Measurements from ENCODE around the gene KLHL22. TPM values are rescaled to one million over a fixed set of nuclear protein-coding genes. Genes with fewer than 3 reads are reported as not detected.

KLHL22 gene
- total RNA-seq, 5 donors from 2014 or later (not counting 1 experiment from before 2014, with no cell fraction given), result 42.0 to 57.8 (median 47.1) TPM

DNA sequence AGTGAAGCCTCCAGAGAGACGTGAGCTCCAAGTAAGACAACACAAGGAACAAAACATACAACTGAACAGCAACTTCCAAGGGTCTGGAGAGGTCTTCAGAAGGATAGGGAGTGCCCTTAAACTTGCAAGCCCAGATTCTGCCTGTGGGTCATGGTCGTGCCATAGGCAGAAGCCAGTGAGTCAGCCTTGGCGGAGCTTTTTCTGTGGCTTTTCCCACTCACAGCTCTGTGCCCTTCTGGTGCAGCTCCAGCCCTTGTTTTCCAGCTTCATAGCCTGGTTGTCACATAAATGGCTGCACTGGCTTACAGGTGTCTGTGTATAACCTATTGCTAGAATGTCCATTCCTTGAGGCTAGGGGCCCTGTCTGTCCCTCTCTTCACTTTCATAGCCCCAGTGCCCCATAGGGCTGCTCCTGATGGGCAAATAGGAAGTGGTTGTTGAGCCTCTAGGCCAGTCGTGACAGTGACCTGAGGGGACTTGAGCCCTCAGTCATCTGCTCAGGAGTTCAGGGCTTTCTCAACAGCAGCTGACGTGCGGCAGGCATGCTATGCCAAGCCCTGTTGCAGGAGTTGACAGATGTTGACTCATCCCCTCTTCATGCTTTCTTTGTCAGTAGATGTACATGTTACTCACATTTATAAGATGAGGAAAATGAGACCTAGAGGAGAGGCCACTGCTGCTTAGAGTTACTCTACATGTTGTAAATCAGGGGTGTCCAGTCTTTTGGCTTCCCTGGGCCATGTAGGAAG, 19.2 kb upstream of the KLHL22 start:
- peaks cover 24 to 84% of the 10 kb centered on the region in 2 experiments for H3K4me1 ChIP-seq (ENCODE audit: control insufficient read depth in 1 of 2, extremely low read depth in 1 of 2, insufficient read depth in 2 of 2, low read length in 2 of 2)
- Mint-ChIP-seq H3K27ac (peak overlapping the region; percentile 4 to 49), H3K36me3 (peaks cover 17% of the 10 kb centered on the region), H3K4me1 (peaks cover 79 to 85% (median 85%) of the 10 kb centered on the region in 3 donors), H3K4me3 (peak overlapping the region in 1 of 3 donors; percentile 39), H3K9me3 (no peaks in the 10 kb centered on the region), H3K27me3 (no peaks in the 10 kb centered on the region)
- H3K4me3 ChIP-seq (ENCODE audit: control insufficient read depth in 1 of 2, extremely low read depth in 1 of 2, low read length in 1 of 2), result no peak overlapping the region
- DNase-seq (no peak), ATAC-seq (replicated peaks in 1 of 4) (no peak)
- ChIA-PET POLR2A (interaction anchor here in 1 of 2 donors (0.6 kb wide), 2 partner anchors 43 to 414 kb away, joined by 3 to 4 read pairs; no protein-coding TSS in a partner anchor), CTCF (interaction anchor here in 1 of 2 donors (0.6 to 0.9 kb wide), 4 partner anchors 9 to 1399 kb away, joined by 3 to 4 read pairs (median 3); no protein-coding TSS in a partner anchor)
- H3K27ac ChIP-seq (ENCODE audit: low read length), result no peak overlapping the region
- no peaks in the 10 kb centered on the region for H3K27me3 ChIP-seq (replicated peaks in 1 of 2; ENCODE audit: control insufficient read depth in 2 of 2, extremely low read depth in 1 of 2, insufficient read depth in 2 of 2, low read length in 1 of 2)
- WGBS (ENCODE audit: insufficient coverage), result 87% methylated on average over 3 of the region's 6 CpGs
- no peaks in the 10 kb centered on the region for H3K9me3 ChIP-seq
- H3K36me3 ChIP-seq (ENCODE audit: control insufficient read depth in 2 of 2, extremely low read depth in 1 of 2, insufficient read depth in 1 of 2, low read length in 1 of 2), result peaks cover 8 to 46% of the 10 kb centered on the region in 2 donors

DNA sequence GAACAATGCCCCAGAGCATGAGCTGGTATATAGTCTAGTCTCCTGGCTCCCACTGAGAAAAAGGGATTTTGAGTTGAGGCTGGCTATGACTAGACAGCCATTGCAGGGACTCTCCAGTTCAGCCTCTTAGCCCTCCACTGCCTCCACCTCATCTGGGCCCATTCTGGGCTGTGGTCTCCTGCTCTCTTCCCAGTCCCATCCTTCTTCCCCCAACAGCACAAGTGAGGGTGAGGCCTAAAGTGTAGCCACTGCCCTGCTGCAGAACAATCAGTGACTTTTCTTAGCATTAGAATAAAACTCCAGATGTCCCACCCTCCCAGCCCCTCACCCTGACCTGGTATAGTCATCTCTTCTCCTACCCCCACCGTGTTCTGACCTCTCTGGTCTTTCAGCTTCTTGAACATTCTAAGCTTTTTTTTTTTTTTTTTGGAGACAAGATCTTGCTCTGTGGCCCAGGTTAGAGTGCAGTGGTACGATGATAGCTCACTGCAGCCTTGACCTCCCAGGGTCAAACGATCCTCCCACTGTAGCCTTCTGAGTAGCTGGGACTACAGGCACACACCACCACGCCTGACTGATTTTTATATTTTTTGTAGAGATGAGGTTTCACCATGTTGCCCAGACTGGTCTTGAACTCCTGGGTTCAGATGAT, 16.1 kb upstream of the KLHL22 start:
- WGBS (ENCODE audit: insufficient coverage), result no CpG with 5 or more reads among the region's 4 CpGs
- Mint-ChIP-seq H3K27me3 (no peaks in the 10 kb centered on the region), H3K27ac (peak overlapping the region; percentile 75 to 97), H3K4me3 (peak overlapping the region in 1 of 3 donors; percentile 94), H3K36me3 (peaks cover 15% of the 10 kb centered on the region), H3K9me3 (no peaks in the 10 kb centered on the region), H3K4me1 (peaks cover 75 to 81% (median 80%) of the 10 kb centered on the region in 3 donors)
- H3K27me3 ChIP-seq (replicated peaks in 1 of 2; ENCODE audit: control insufficient read depth in 2 of 2, extremely low read depth in 1 of 2, insufficient read depth in 2 of 2, low read length in 1 of 2), result no peaks in the 10 kb centered on the region
- H3K4me3 ChIP-seq (ENCODE audit: control insufficient read depth in 1 of 2, extremely low read depth in 1 of 2, low read length in 1 of 2), result no peak overlapping the region
- H3K9me3 ChIP-seq, result no peaks in the 10 kb centered on the region
- DNase-seq (no peak), ATAC-seq (replicated peaks in 1 of 4) (no peak)
- peaks cover 0 to 30% of the 10 kb centered on the region in 2 donors for H3K36me3 ChIP-seq (ENCODE audit: control insufficient read depth in 2 of 2, extremely low read depth in 1 of 2, insufficient read depth in 1 of 2, low read length in 1 of 2)
- ChIA-PET CTCF (interaction anchor here (0.5 to 1.4 kb wide), 6 partner anchors 53 to 113 kb away, joined by 3 to 7 read pairs (median 4); no protein-coding TSS in a partner anchor), POLR2A (interaction anchor here in 1 of 2 donors (0.5 to 0.9 kb wide), 3 partner anchors 56 to 430 kb away, joined by 3 to 4 read pairs (median 4); no protein-coding TSS in a partner anchor)
- H3K27ac ChIP-seq (ENCODE audit: low read length), result no peak overlapping the region
- H3K4me1 ChIP-seq (ENCODE audit: control insufficient read depth in 1 of 2, extremely low read depth in 1 of 2, insufficient read depth in 2 of 2, low read length in 2 of 2), result peaks cover 25 to 73% of the 10 kb centered on the region in 2 experiments

DNA sequence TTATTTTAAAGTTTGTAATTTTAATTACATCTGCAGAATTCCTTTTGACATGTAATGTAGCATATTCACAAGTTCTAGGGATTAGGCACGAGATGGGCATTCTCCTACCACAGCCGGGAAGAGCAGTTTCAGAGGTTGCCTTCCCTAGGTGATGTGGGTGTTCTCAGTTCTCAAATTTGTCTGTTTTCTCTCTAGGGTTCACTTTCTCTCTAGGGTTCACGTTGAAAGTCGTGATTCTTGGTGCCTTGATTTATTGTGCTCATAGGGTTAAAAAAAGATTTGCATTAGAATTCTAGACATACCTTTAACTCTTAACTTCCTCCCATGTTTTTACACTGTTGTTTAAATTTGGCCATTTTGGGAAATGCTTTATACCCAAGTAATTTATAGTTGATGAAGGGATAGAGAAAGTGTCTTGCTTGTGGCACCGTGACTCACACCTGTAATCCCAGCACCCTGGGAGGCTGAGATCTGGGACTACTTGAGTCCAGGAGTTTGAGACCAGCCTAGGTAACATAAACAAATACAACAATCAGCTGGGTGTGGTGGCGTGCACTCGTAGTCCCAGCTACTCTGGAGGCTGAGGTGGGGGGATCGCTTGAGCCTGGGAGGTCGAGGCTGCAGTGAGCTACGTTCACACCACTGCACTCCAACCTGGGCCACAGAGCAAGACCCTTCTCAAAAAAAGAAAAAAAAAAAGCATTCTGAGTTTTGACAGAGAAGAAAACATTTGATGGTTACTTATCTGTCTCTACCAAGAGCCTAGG, 15.4 kb upstream of the KLHL22 start:
- Mint-ChIP-seq H3K27ac (peak overlapping the region; percentile 78 to 97), H3K4me3 (peak overlapping the region; percentile 45 to 98 (median 94)), H3K36me3 (peaks cover 15% of the 10 kb centered on the region), H3K4me1 (peaks cover 75 to 78% (median 75%) of the 10 kb centered on the region in 3 donors), H3K9me3 (no peaks in the 10 kb centered on the region), H3K27me3 (no peaks in the 10 kb centered on the region)
- no CpG with 5 or more reads among the region's 10 CpGs for WGBS (ENCODE audit: insufficient coverage)
- H3K27ac ChIP-seq (ENCODE audit: low read length), result no peak overlapping the region
- DNase-seq (no peak), ATAC-seq (replicated peaks in 1 of 4) (no peak)
- no peaks in the 10 kb centered on the region for H3K27me3 ChIP-seq (replicated peaks in 1 of 2; ENCODE audit: control insufficient read depth in 2 of 2, extremely low read depth in 1 of 2, insufficient read depth in 2 of 2, low read length in 1 of 2)
- CTCF ChIA-PET, result interaction anchor here (1.0 to 1.4 kb wide), 3 partner anchors 54 to 93 kb away, joined by 3 to 6 read pairs (median 5); no protein-coding TSS in a partner anchor
- H3K9me3 ChIP-seq, result no peaks in the 10 kb centered on the region
- peaks cover 20 to 69% of the 10 kb centered on the region in 2 experiments for H3K4me1 ChIP-seq (ENCODE audit: control insufficient read depth in 1 of 2, extremely low read depth in 1 of 2, insufficient read depth in 2 of 2, low read length in 2 of 2)
- H3K36me3 ChIP-seq (ENCODE audit: control insufficient read depth in 2 of 2, extremely low read depth in 1 of 2, insufficient read depth in 1 of 2, low read length in 1 of 2), result peaks cover 0 to 30% of the 10 kb centered on the region in 2 donors
- no peak overlapping the region for H3K4me3 ChIP-seq (ENCODE audit: control insufficient read depth in 1 of 2, extremely low read depth in 1 of 2, low read length in 1 of 2)
- POLR2A ChIA-PET, result interaction anchor here in 1 of 2 donors (0.9 kb wide), 1 partner anchor 57 kb away, joined by 3 read pairs; no protein-coding TSS in a partner anchor

DNA sequence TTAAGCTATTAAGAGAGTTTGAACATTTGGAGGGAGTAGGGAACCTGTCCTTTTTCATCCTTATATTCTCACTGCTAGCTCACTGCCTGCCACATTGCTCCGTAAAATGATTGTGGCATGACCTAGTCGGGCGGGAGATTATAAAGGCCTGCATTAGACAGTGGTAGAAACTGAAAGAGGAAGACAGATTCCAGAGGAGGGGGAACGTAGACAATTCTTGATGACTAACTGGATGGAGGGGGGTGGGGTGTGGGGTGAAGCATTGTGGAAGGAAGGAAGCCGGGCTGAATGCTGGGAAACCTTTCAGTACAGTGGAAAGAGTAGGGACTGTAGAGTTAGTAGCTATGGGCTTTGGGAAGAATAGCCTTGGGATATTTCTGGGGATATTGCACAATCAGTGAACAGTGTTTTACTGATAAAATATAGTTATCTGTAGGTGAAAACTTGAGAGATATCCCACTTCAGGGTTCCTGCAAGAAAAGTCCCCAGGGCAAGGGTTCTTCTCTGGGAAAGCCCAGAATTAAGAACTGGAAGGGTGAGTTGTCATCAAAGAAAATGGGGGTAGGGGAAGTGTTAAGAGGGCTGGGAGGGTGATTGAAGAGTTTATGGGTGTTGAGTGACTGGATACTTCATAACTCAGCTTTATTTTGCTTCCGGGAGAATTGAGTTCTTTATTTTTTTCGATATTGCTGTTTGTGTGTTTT, 13.9 kb upstream of the KLHL22 start:
- Histone ChIP-seq H3K4me1 (ENCODE audit: control insufficient read depth in 1 of 2, extremely low read depth in 1 of 2, insufficient read depth in 2 of 2, low read length in 2 of 2) (peaks cover 20 to 62% of the 10 kb centered on the region in 2 experiments), H3K9me3 (no peaks in the 10 kb centered on the region), H3K36me3 (ENCODE audit: control insufficient read depth in 2 of 2, extremely low read depth in 1 of 2, insufficient read depth in 1 of 2, low read length in 1 of 2) (peaks cover 0 to 23% of the 10 kb centered on the region in 2 donors), H3K4me3 (ENCODE audit: control insufficient read depth in 1 of 2, extremely low read depth in 1 of 2, low read length in 1 of 2) (peak overlapping the region; percentile 58 to 90), H3K27ac (ENCODE audit: low read length) (peak overlapping the region; percentile 21), H3K27me3 (replicated peaks in 1 of 2; ENCODE audit: control insufficient read depth in 2 of 2, extremely low read depth in 1 of 2, insufficient read depth in 2 of 2, low read length in 1 of 2) (no peaks in the 10 kb centered on the region)
- WGBS (ENCODE audit: insufficient coverage), result 5% methylated on average over 3 of the region's 7 CpGs
- CTCF ChIA-PET, result interaction anchor here in 1 of 2 donors (0.5 to 1.5 kb wide), 6 partner anchors 37 to 91 kb away, joined by 3 to 9 read pairs (median 4); no protein-coding TSS in a partner anchor
- Mint-ChIP-seq H3K27ac (peak overlapping the region; percentile 97 to 98), H3K4me3 (peak overlapping the region; percentile 94 to 100 (median 98)), H3K9me3 (no peaks in the 10 kb centered on the region), H3K36me3 (peaks cover 15% of the 10 kb centered on the region), H3K27me3 (no peaks in the 10 kb centered on the region), H3K4me1 (peaks cover 66 to 70% (median 68%) of the 10 kb centered on the region in 3 donors)
- POLR2A ChIA-PET, result no interaction called here
- DNase-seq (peak in 23 of 35 experiments; percentile 9 to 64 (median 33)), ATAC-seq (replicated peaks in 1 of 4) (peak; percentile 18 to 41 (median 39))

DNA sequence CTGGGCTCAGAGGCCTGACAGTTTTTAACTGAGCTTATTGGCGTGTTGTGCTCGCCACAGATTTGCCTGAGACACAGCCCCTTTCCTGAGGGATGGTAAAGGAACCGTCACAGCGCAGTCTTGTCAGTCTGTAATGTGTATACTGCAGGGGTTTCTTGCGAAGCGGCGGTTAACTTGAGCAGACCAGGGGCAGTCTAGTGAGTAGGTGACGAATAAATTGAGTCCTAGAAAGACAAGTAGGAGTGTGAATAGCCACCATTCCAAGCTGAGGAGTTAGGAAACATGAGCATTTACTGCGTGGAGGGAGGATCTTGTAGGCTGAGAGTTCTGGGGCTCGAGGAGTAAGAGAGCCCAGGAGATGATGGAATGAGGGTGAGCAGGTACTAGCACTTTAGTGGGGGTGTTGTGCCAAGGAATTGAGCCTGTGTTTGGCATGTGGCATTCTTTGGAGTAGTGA, 13.2 kb upstream of the KLHL22 start:
- ATAC-seq (replicated peaks in 1 of 4) (no peak), DNase-seq (no peak)
- H3K9me3 ChIP-seq, result no peaks in the 10 kb centered on the region
- H3K36me3 ChIP-seq (ENCODE audit: control insufficient read depth in 2 of 2, extremely low read depth in 1 of 2, insufficient read depth in 1 of 2, low read length in 1 of 2), result peaks cover 0 to 16% of the 10 kb centered on the region in 2 donors
- H3K4me1 ChIP-seq (ENCODE audit: control insufficient read depth in 1 of 2, extremely low read depth in 1 of 2, insufficient read depth in 2 of 2, low read length in 2 of 2), result peaks cover 20 to 56% of the 10 kb centered on the region in 2 experiments
- 73% methylated on average over 8 of the region's 10 CpGs for WGBS (ENCODE audit: insufficient coverage)
- H3K9me3 Mint-ChIP-seq, result no peaks in the 10 kb centered on the region
- peaks cover 10% of the 10 kb centered on the region for H3K36me3 Mint-ChIP-seq
- no peaks in the 10 kb centered on the region for H3K27me3 ChIP-seq (replicated peaks in 1 of 2; ENCODE audit: control insufficient read depth in 2 of 2, extremely low read depth in 1 of 2, insufficient read depth in 2 of 2, low read length in 1 of 2)
- H3K4me3 Mint-ChIP-seq, result peak overlapping the region; percentile 94 to 100 (median 98)
- H3K27me3 Mint-ChIP-seq, result no peaks in the 10 kb centered on the region
- H3K27ac Mint-ChIP-seq, result peak overlapping the region; percentile 97 to 98
- CTCF ChIA-PET, result interaction anchor here in 1 of 2 donors (0.5 to 1.5 kb wide), 6 partner anchors 38 to 92 kb away, joined by 3 to 9 read pairs (median 4); no protein-coding TSS in a partner anchor
- H3K4me3 ChIP-seq (ENCODE audit: control insufficient read depth in 1 of 2, extremely low read depth in 1 of 2, low read length in 1 of 2), result peak overlapping the region; percentile 58 to 90
- POLR2A ChIA-PET, result interaction anchor here in 1 of 2 donors (1.4 kb wide), 1 partner anchor 49 kb away, joined by 4 read pairs; no protein-coding TSS in a partner anchor
- H3K4me1 Mint-ChIP-seq, result peaks cover 60 to 63% (median 61%) of the 10 kb centered on the region in 3 donors
- peak overlapping the region; percentile 21 for H3K27ac ChIP-seq (ENCODE audit: low read length)
